AG10803 (cell line): ENCODE results near the gene MTURN.

Experiments
- DNase-seq: peaks from one replicate; pipeline ENCODE4 v3.0.0; 2010; ENCODE audit warnings: low read depth
- H3K4me3 ChIP-seq: 2 replicates; pipeline ENCODE4 v1.5.1; 2011; ENCODE audit warnings: mild to moderate bottlenecking, low read length, control low read depth
- CTCF ChIP-seq: conservative IDR thresholded peaks from 2 replicates; pipeline ENCODE4 v1.5.1; 2011; ENCODE audit warnings: mild to moderate bottlenecking, low read length, control low read depth, inconsistent platforms

MTURN gene

GRCh38 chr7:30172451-30172850 is 37.7 kb downstream of the MTURN start:
- no peak overlapping the region for H3K4me3 ChIP-seq

GRCh38 chr7:30173058-30173897 is 38.5 kb downstream of the MTURN start:
- peak; percentile 95 for DNase-seq
- no peak overlapping the region for H3K4me3 ChIP-seq
- peak; percentile 52 for TF ChIP-seq CTCF

More at GRCh38 chr7:30172451-30172850, 37.7 kb downstream of the MTURN start:
- no peak for TF ChIP-seq CTCF
- no peak for DNase-seq

- no peak overlapping the region for H3K4me3 ChIP-seq
- DNase-seq, result no peak
- no peak for TF ChIP-seq CTCF
These were observed 40.4 kb downstream of the MTURN start for GRCh38 chr7:30175180-30175579.

GRCh38 chr7:30175636-30176147 is 40.9 kb downstream of the MTURN start:
- H3K4me3 ChIP-seq, result no peak overlapping the region
- no peak for DNase-seq
- TF ChIP-seq CTCF, result no peak

GRCh38 chr7:30176463-30177109 is 41.8 kb downstream of the MTURN start:
- TF ChIP-seq CTCF, result no peak
- DNase-seq, result no peak
- no peak overlapping the region for H3K4me3 ChIP-seq

GRCh38 chr7:30177186-30177585 is 42.4 kb downstream of the MTURN start:
- DNase-seq, result no peak
- no peak overlapping the region for H3K4me3 ChIP-seq
- no peak for TF ChIP-seq CTCF

GRCh38 chr7:30177965-30178364 is 43.2 kb downstream of the MTURN start:
- DNase-seq, result no peak
- H3K4me3 ChIP-seq, result no peak overlapping the region
- TF ChIP-seq CTCF, result no peak
